ENCODE data around the gene MAST4. TPM values are rescaled to one million over a fixed set of nuclear protein-coding genes. Genes with fewer than 3 reads are reported as not detected.

MAST4 gene
- total and polyA plus RNA-seq, 4 donors: 3.7 to 9.5 (median 6.5) TPM

DNA sequence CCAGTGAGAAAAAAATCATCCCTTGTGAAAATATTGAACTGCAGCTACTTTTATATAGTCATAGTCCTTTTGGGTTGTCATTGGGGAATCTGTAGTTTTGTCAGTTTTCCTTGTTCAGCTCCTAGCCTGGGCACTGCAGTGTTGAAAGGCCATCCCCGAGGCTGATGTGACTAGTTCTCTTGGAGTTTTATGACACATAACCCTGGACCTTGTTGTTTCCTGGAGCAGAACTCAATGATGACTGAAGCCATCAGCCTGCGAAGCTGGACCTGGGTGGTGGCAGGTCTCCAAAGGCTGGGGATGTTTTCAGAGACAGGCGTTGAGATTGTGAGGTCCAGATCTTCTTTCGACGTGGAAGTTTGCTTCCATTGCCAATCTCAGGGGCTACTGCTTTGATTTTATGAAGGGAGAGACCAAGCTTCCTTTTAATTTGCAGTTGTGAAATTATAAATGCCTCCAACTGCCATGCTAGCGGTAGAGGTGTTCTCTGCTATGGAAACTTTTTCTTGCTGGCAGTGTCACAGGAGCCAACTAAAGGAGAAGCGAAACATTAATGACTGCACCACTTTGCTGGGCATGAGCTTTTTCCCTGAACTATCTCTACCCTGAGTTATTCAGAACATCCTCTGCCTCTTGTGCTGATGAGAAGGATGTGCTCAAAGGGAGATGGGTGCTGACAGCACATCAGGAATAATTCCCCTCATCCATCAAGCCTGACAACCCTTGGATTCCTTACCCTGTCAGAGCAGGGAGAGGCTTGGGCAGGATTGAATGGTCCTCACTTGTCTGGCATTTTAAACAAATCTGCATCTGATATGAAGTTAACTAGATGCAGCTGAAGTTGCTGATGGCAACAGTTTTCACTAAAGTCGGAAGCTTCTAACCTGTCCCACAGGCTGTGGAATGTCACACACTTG is 209.6 kb downstream of the MAST4 start:
- Histone ChIP-seq H3K27me3 (ENCODE audit: control insufficient read depth in 4 of 4, insufficient read depth in 4 of 4, low read length in 3 of 4) (no peaks in the 10 kb centered on the region), H3K36me3 (ENCODE audit: control insufficient read depth in 4 of 4, insufficient read depth in 3 of 4, low read depth in 1 of 4, low read length in 3 of 4) (no peaks in the 10 kb centered on the region), H3K4me3 (ENCODE audit: low read depth in 1 of 3, low read length in 3 of 3) (no peak overlapping the region), H3K9me3 (ENCODE audit: control insufficient read depth in 4 of 4, low read length in 3 of 4) (no peaks in the 10 kb centered on the region), H3K9ac (ENCODE audit: low read depth in 1 of 2, low read length in 2 of 2) (no peak overlapping the region), H3K4me1 (ENCODE audit: control insufficient read depth in 4 of 4, insufficient read depth in 4 of 4, low read length in 3 of 4) (no peaks in the 10 kb centered on the region), H3K27ac (ENCODE audit: low read depth in 1 of 2, low read length in 2 of 2) (no peak overlapping the region)
- TF ChIP-seq FOXA2 (IDR thresholded peaks at IDR 0.05): no peak
- no peak for TF ChIP-seq REST (IDR thresholded peaks at IDR 0.05)
- no peak for TF ChIP-seq JUND (IDR thresholded peaks at IDR 0.05)
- WGBS: 84% methylated on average over 8 of the region's 8 CpGs
- DNase-seq (ENCODE audit: low spot score): no peak

DNA sequence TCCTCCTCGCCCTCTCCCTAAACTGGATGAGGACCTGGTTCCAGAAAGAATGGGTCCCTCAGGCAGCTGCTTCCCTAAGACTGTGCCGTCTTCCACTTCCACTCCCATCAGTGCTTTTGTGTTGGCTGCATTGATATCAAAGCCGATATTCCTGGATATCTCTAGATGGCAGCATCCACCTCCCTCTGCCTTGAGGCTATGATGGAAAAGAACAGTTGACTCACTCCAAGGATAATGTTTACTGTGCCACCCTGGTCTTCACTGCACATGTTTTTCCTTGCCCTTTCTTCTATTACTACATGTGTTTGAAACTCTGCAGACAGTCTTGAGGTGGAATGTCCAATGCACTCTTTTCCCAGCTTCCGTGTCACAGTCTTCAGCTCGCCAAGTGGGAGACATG is 211.6 kb downstream of the MAST4 start:
- Histone ChIP-seq H3K36me3 (ENCODE audit: control insufficient read depth in 4 of 4, insufficient read depth in 3 of 4, low read depth in 1 of 4, low read length in 3 of 4) (no peaks in the 10 kb centered on the region), H3K4me1 (ENCODE audit: control insufficient read depth in 4 of 4, insufficient read depth in 4 of 4, low read length in 3 of 4) (no peaks in the 10 kb centered on the region), H3K4me3 (ENCODE audit: low read depth in 1 of 3, low read length in 3 of 3) (no peak overlapping the region), H3K27me3 (ENCODE audit: control insufficient read depth in 4 of 4, insufficient read depth in 4 of 4, low read length in 3 of 4) (no peaks in the 10 kb centered on the region), H3K27ac (ENCODE audit: low read depth in 1 of 2, low read length in 2 of 2) (no peak overlapping the region), H3K9ac (ENCODE audit: low read depth in 1 of 2, low read length in 2 of 2) (no peak overlapping the region), H3K9me3 (ENCODE audit: control insufficient read depth in 4 of 4, low read length in 3 of 4) (no peaks in the 10 kb centered on the region)
- no peak for DNase-seq (ENCODE audit: low spot score)
- TF ChIP-seq MAX (IDR thresholded peaks at IDR 0.05) (no peak), HNF4A (conservative IDR thresholded peaks at IDR 0.05) (no peak), GABPA (IDR thresholded peaks at IDR 0.05 in 1 of 2, conservative IDR thresholded peaks at IDR 0.05 in 1 of 2) (no peak), RAD21 (IDR thresholded peaks at IDR 0.05) (peak; percentile 76 to 91), SP1 (IDR thresholded peaks at IDR 0.05) (no peak), NR2F2 (IDR thresholded peaks at IDR 0.05) (no peak), CTCF (IDR thresholded peaks at IDR 0.05; ENCODE audit: low read depth, low read length, missing input control) (peak; percentile 43), EGR1 (IDR thresholded peaks at IDR 0.05; ENCODE audit: low read depth in 2 of 2) (no peak), YY1 (IDR thresholded peaks at IDR 0.05) (no peak), RXRA (IDR thresholded peaks at IDR 0.05) (no peak), FOXA2 (IDR thresholded peaks at IDR 0.05) (no peak), REST (IDR thresholded peaks at IDR 0.05) (no peak), JUND (IDR thresholded peaks at IDR 0.05) (no peak), FOXA1 (IDR thresholded peaks at IDR 0.05) (no peak), ZBTB33 (IDR thresholded peaks at IDR 0.05) (no peak)
- 63% methylated on average over 5 of the region's 5 CpGs for whole genome bisulfite sequencing

All from liver (tissue), 9 donors.